Common myeloid progenitor, CD34-positive (primary cell): Measurements from ENCODE around the gene HOXD3.

Source experiments
- CTCF ChIA-PET: fragments of 350-600 bp; sonication (Branson Sonifier 250); formaldehyde crosslinking; loops from one replicate; lab custom pipeline; 2021; ENCODE audit warnings: antibody characterized with exemption; lab: Charles Lee
- POLR2A ChIA-PET: fragments of 350-600 bp; sonication (Branson Sonifier 250); formaldehyde crosslinking; loops from one replicate; lab custom pipeline; 2021; ENCODE audit warnings: antibody characterized with exemption; lab: Charles Lee
- DNase-seq, 3 donors: peaks; one replicate each; pipeline versions ENCODE4 v3.0.0 to v3.0.0-alpha.2; 2013
- H3K27ac ChIP-seq, 2 experiments: 1 replicate in 1 of 2; 2 replicates in 1 of 2; pipeline ENCODE4 v1.7.0; 2013; ENCODE audit warnings: inconsistent platforms in 2 of 2, low read length in 2 of 2, mild to moderate bottlenecking in 2 of 2, low read depth in 1 of 2, moderate library complexity in 1 of 2; ENCODE audit not compliant: severe bottlenecking in 2 of 2, insufficient read depth in 1 of 2, poor library complexity in 1 of 2
- H3K27me3 ChIP-seq, 5 experiments: replicated peaks in 2 of 5; 1 replicate in 3 of 5; 2 replicates in 2 of 5; pipeline versions ENCODE4 v1.6.1 to v1.7.0; 2013; ENCODE audit warnings: low read length in 4 of 5, mild to moderate bottlenecking in 2 of 5, moderate library complexity in 2 of 5, inconsistent platforms in 1 of 5; ENCODE audit not compliant: insufficient read depth in 5 of 5, control insufficient read depth in 4 of 5
- H3K36me3 ChIP-seq, 4 experiments: 1 replicate in 2 of 4; 2 replicates in 2 of 4; pipeline versions ENCODE4 v1.6.1 to v1.7.0; 2013; ENCODE audit warnings: low read length in 3 of 4, control low read depth in 1 of 4, mild to moderate bottlenecking in 1 of 4; ENCODE audit not compliant: control insufficient read depth in 4 of 4, insufficient read depth in 4 of 4
- H3K4me1 ChIP-seq, 4 experiments: 1 replicate in 3 of 4; 2 replicates in 1 of 4; pipeline versions ENCODE4 v1.6.1 to v1.7.1; 2013; ENCODE audit warnings: low read length in 3 of 4, mild to moderate bottlenecking in 3 of 4, control low read depth in 1 of 4, inconsistent platforms in 1 of 4, moderate library complexity in 1 of 4; ENCODE audit not compliant: control insufficient read depth in 4 of 4, insufficient read depth in 4 of 4; ENCODE audit errors: control extremely low read depth in 1 of 4
- H3K4me3 ChIP-seq, 7 experiments: 1 replicate in 4 of 7; 2 replicates in 3 of 7; pipeline versions ENCODE4 v1.5.1 to v1.7.0; 2013; ENCODE audit warnings: mild to moderate bottlenecking in 7 of 7, low read length in 6 of 7, moderate library complexity in 6 of 7, inconsistent platforms in 2 of 7, low read depth in 2 of 7, control low read depth in 1 of 7; ENCODE audit not compliant: insufficient read depth in 4 of 7, control insufficient read depth in 1 of 7; ENCODE audit errors: extremely low read depth in 1 of 7
- H3K9me3 ChIP-seq, 5 experiments: 1 replicate in 4 of 5; 2 replicates in 1 of 5; pipeline versions ENCODE4 v1.6.1 to v1.7.1; 2013; ENCODE audit warnings: low read length in 4 of 5, mild to moderate bottlenecking in 2 of 5, inconsistent platforms in 1 of 5, low read depth in 1 of 5, moderate library complexity in 1 of 5; ENCODE audit not compliant: control insufficient read depth in 4 of 5, insufficient read depth in 2 of 5; ENCODE audit errors: control extremely low read depth in 1 of 5
- WGBS: methylation state at CpG from one replicate; pipeline ENCODE4 v1.1.5; 2013; ENCODE audit not compliant: insufficient coverage; 5-methylcytosine and 5-hydroxymethylcytosine counted together

HOXD3 gene

GRCh38 chr2:176164611-176165369 is 7.7 kb downstream of the HOXD3 start:
- H3K4me1 ChIP-seq = peaks cover 0 to 14% (median 12%) of the 10 kb centered on the region in 4 experiments
- no peak overlapping the region for H3K27ac ChIP-seq
- H3K27me3 ChIP-seq = peaks cover 26 to 98% (median 81%) of the 10 kb centered on the region in 5 experiments
- CTCF ChIA-PET = interaction anchor here (1.1 to 3.0 kb wide), 4 partner anchors 11 to 24 kb away, joined by 3 to 14 read pairs (median 4); no protein-coding TSS in a partner anchor
- no peaks in the 10 kb centered on the region for H3K36me3 ChIP-seq
- POLR2A ChIA-PET = no interaction called here
- DNase-seq = no peak
- H3K9me3 ChIP-seq = peaks cover 0 to 21% (median 0%) of the 10 kb centered on the region in 5 experiments
- 3% methylated on average over 49 of the region's 52 CpGs for WGBS
- H3K4me3 ChIP-seq = peak overlapping the region in 3 of 7 experiments; percentile 11 to 43 (median 25)

GRCh38 chr2:176165370-176166050 is 8.4 kb downstream of the HOXD3 start:
- no peaks in the 10 kb centered on the region for H3K36me3 ChIP-seq
- H3K4me1 ChIP-seq = peaks cover 0 to 14% (median 12%) of the 10 kb centered on the region in 4 experiments
- H3K4me3 ChIP-seq = peak overlapping the region in 2 of 7 experiments; percentile 25 to 43
- no peak overlapping the region for H3K27ac ChIP-seq
- ChIA-PET CTCF (interaction anchor here (1.3 to 3.0 kb wide), 4 partner anchors 10 to 389 kb away, joined by 3 to 14 read pairs (median 4); no protein-coding TSS in a partner anchor), POLR2A (no interaction called here)
- peaks cover 0 to 21% (median 0%) of the 10 kb centered on the region in 5 experiments for H3K9me3 ChIP-seq
- H3K27me3 ChIP-seq = peaks cover 26 to 98% (median 82%) of the 10 kb centered on the region in 5 experiments
- DNase-seq = no peak
- WGBS = 4% methylated on average over 12 of the region's 26 CpGs

GRCh38 chr2:176166272-176166671 is 9.2 kb downstream of the HOXD3 start:
- Histone ChIP-seq H3K27me3 (peaks cover 26 to 98% (median 82%) of the 10 kb centered on the region in 5 experiments), H3K4me1 (peaks cover 0 to 14% (median 12%) of the 10 kb centered on the region in 4 experiments), H3K36me3 (no peaks in the 10 kb centered on the region), H3K27ac (no peak overlapping the region), H3K9me3 (peaks cover 0 to 21% (median 0%) of the 10 kb centered on the region in 5 experiments), H3K4me3 (no peak overlapping the region)
- ChIA-PET CTCF (interaction anchor here (0.8 to 3.0 kb wide), 5 partner anchors 8 to 388 kb away, joined by 3 to 14 read pairs (median 3); no protein-coding TSS in a partner anchor), POLR2A (no interaction called here)
- WGBS = 13% methylated on average over 1 of the region's 2 CpGs
- DNase-seq = no peak

GRCh38 chr2:176167398-176167797 is 10.3 kb downstream of the HOXD3 start:
- Histone ChIP-seq H3K4me3 (no peak overlapping the region), H3K4me1 (peaks cover 0 to 16% (median 13%) of the 10 kb centered on the region in 4 experiments), H3K36me3 (no peaks in the 10 kb centered on the region), H3K9me3 (peaks cover 0 to 13% (median 0%) of the 10 kb centered on the region in 5 experiments), H3K27ac (no peak overlapping the region), H3K27me3 (peaks cover 27 to 98% (median 77%) of the 10 kb centered on the region in 5 experiments)
- no CpG with 5 or more reads among the region's 1 CpG for WGBS
- POLR2A ChIA-PET = no interaction called here
- CTCF ChIA-PET = interaction anchor here (0.8 to 1.7 kb wide), 3 partner anchors 12 to 288 kb away, joined by 3 to 5 read pairs (median 4); no protein-coding TSS in a partner anchor
- DNase-seq = no peak

DNA sequence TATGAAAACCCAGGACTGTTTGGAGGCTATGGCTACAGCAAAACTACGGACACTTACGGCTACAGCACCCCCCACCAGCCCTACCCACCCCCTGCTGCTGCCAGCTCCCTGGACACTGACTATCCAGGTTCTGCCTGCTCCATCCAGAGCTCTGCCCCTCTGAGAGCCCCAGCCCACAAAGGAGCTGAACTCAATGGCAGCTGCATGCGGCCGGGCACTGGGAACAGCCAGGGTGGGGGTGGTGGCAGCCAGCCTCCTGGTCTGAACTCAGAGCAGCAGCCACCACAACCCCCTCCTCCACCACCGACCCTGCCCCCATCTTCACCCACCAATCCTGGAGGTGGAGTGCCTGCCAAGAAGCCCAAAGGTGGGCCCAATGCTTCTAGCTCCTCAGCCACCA is 12.1 kb downstream of the HOXD3 start:
- 100% methylated on average over 1 of the region's 5 CpGs for WGBS
- Histone ChIP-seq H3K36me3 (no peaks in the 10 kb centered on the region), H3K9me3 (peaks cover 0 to 11% (median 0%) of the 10 kb centered on the region in 5 experiments), H3K27me3 (peaks cover 29 to 98% (median 80%) of the 10 kb centered on the region in 5 experiments), H3K4me1 (peaks cover 0 to 16% (median 13%) of the 10 kb centered on the region in 4 experiments), H3K27ac (no peak overlapping the region), H3K4me3 (no peak overlapping the region)
- ChIA-PET POLR2A (interaction anchor here (2.0 kb wide), 1 partner anchor 10 kb away, joined by 6 read pairs; no protein-coding TSS in a partner anchor), CTCF (interaction anchor here (0.7 to 1.2 kb wide), 6 partner anchors 9 to 285 kb away, joined by 3 to 4 read pairs (median 4); no protein-coding TSS in a partner anchor)
- no peak for DNase-seq

DNA sequence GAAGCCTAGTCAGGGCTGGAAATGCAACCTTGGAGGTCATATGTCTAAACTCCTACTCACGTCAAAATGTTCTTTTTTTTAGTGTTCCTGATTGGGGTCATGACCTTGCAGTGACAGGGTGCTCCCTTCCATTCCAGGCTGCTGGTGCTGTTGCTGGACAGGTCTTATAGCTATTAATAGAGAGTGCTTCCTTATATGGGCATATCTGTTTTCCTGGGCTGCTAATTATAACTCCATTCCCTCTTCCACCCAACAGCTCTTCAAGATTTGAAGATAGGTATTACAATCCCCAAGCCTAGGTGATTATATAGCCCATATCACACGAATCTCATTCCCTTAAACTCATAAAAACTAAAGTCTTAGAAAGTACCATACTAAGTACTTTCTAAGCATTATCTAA is 12.6 kb downstream of the HOXD3 start:
- POLR2A ChIA-PET = interaction anchor here (2.0 kb wide), 1 partner anchor 9 kb away, joined by 6 read pairs; no protein-coding TSS in a partner anchor
- H3K9me3 ChIP-seq = peaks cover 0 to 7% (median 0%) of the 10 kb centered on the region in 5 experiments
- peaks cover 28 to 98% (median 77%) of the 10 kb centered on the region in 5 experiments for H3K27me3 ChIP-seq
- no peak for DNase-seq
- 100% methylated on average over 1 of the region's 2 CpGs for WGBS
- CTCF ChIA-PET = interaction anchor here (0.7 to 1.4 kb wide), 8 partner anchors 8 to 285 kb away, joined by 3 to 4 read pairs (median 4); no protein-coding TSS in a partner anchor
- H3K4me3 ChIP-seq = no peak overlapping the region
- peaks cover 0 to 13% (median 9%) of the 10 kb centered on the region in 4 experiments for H3K4me1 ChIP-seq
- H3K27ac ChIP-seq = no peak overlapping the region
- no peaks in the 10 kb centered on the region for H3K36me3 ChIP-seq
